Omental fat pad (tissue), 4 donors: ENCODE data around the gene SVIL. TPM values are rescaled to one million over a fixed set of nuclear protein-coding genes. Genes with fewer than 3 reads are reported as not detected.
"Not testable (repeated sequence)": the region's sequence is repeated elsewhere in the genome, so short reads cannot be mapped to it uniquely, and the experiment has no call there.

ENCODE experiments used
- ATAC-seq: fragments of 150-250 bp; one replicate; pipeline ENCODE4 v1.9.1; 2016; ENCODE audit warnings: mild to moderate bottlenecking, moderate library complexity; ENCODE audit not compliant: low FRiP score
- DNase-seq: peaks from one replicate; pipeline ENCODE4 v3.0.0-alpha.2; 2019; ENCODE audit warnings: low spot score
- total RNA-seq, 4 donors: library from RNA; depleted of rRNA; stranded (reverse); fragments of >200 nt; gene quantifications; one replicate each; pipeline ENCODE4 v1.1.0, GENCODE V29; 2016
- TF ChIP-seq, protein P1 (sequence below), 3 donors: fragments of 450-650 bp; IDR thresholded peaks; one replicate each; pipeline ENCODE4 v1.5.1; 2016 to 2017; ENCODE audit warnings: antibody characterized with exemption in 3 of 3, mild to moderate bottlenecking in 3 of 3, moderate library complexity in 2 of 3

Gene SVIL
- total RNA-seq, 4 donors from 2014 or later, result 22.8 to 44.4 (median 30.5) TPM

DNA sequence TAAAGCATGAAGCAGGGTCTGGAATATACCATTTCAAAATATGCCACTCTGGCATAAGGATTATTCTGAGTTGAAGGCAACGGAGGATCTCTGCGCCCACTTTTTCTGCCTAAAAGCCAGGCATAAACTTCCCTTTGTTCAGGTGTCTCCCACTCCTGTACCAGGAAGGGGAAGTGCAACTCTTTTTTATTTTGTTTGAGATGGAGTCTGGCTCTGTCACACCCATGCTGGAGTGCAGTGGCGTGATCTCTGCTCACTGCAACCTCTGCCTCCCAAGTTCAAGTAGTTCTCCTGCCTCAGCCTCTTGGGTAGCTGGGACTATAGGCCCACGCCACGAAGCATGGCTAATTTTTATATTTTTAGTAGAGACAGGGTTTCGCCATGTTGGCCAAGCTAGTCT is 18.2 kb downstream of the SVIL start:
- TF ChIP-seq, protein P1, sequence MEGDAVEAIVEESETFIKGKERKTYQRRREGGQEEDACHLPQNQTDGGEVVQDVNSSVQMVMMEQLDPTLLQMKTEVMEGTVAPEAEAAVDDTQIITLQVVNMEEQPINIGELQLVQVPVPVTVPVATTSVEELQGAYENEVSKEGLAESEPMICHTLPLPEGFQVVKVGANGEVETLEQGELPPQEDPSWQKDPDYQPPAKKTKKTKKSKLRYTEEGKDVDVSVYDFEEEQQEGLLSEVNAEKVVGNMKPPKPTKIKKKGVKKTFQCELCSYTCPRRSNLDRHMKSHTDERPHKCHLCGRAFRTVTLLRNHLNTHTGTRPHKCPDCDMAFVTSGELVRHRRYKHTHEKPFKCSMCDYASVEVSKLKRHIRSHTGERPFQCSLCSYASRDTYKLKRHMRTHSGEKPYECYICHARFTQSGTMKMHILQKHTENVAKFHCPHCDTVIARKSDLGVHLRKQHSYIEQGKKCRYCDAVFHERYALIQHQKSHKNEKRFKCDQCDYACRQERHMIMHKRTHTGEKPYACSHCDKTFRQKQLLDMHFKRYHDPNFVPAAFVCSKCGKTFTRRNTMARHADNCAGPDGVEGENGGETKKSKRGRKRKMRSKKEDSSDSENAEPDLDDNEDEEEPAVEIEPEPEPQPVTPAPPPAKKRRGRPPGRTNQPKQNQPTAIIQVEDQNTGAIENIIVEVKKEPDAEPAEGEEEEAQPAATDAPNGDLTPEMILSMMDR (IDR thresholded peaks at IDR 0.05), result no peak
- ATAC-seq (no peak), DNase-seq (no peak)

DNA sequence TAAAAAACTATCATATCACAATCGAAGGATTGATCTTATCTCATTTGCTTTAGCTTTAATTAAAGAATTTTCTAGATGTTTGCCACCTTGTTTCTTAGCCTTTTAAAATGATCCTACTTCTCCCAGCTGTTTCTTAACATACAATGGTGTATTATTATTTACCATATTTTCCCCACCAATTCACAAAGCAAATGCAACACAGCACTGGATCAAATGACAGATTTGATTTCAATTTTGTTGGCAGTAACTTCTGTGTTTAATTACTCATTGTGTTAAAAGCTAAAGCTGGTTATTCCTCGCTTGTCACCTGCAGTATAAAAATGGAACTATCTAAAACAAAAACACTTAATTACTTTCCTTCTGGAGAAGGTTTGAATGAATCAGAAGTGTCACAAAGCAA is 19.6 kb downstream of the SVIL start:
- DNase-seq (no peak), ATAC-seq (no peak)
- TF ChIP-seq, protein P1 (IDR thresholded peaks at IDR 0.05), result no peak

DNA sequence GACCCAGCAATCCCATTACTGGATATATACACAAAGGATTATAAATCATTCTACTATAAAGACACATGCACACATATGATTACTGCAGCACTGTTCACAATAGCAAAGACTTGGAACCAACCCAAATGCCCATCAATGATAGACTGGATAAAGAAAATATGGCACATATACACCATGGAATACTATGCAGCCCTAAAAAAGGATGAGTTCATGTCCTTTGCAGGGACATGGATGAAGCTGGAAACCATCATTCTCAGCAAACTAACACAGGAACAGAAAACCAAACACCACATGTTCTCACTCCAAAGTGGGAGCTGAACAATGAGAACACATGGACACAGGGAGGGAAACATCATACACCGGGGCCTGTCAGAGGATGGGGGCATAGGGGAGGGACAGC is 20.5 kb downstream of the SVIL start:
- ATAC-seq, DNase-seq: not testable (repeated sequence)

DNA sequence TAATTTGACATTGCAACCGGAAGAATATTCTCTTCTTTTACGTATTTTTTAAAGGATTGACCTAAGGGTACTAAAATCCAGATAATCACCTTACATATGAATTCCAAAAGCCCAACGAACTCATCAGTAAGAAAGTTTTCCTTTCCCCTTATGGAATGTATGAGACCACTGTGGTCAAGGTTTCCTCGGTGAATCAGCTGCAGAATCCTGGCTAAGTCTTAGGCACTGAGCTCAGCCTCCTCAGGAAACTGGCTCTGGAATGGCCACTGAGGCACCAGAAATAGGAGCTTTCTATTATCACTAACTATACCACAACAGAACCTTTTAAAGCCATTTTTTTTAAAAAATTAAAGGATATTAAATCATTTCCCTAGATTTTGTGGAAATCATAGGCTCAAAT is 21.0 kb downstream of the SVIL start:
- TF ChIP-seq, protein P1 (IDR thresholded peaks at IDR 0.05), result no peak
- no peak for DNase-seq
- ATAC-seq, result no peak

DNA sequence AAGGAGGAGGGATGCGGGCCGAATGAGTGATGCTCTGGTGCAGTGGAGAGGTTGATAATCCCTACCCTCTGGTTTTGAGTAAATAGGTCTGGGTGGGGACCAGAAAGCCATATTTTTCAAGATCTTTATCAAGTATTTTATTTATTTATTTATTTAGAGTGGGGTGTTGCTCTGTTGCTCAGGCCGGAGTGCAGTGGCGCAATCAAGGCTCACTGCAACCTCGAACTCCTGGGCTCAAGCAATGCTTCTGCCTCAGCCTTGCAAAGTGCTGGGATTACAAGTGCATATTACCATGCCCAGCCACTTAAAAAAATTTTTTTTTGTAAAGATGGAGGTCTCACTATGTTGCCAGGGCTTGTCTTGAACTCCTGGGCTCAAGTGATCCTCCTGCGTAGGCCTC is 21.6 kb downstream of the SVIL start:
- DNase-seq, result no peak
- TF ChIP-seq, protein P1 (IDR thresholded peaks at IDR 0.05), result no peak
- ATAC-seq, result no peak

DNA sequence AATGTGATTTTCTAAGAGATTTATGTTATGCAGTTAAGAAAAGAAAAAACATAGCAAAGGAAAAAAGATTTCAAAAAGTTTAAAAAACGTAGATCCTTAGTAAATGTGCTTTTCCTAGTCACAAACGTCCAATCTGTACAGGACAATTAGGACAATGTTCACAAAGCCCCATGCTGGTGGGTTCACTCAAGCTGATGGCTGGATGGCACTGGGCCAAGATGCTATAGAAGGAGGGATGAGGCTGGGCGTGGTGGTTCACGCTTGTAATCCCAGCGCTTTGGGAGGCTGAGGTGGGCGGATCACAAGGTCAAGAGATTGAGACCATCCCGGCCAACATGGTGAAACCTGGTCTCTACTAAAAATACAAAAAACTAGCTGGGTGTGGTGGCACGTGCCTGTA is 22.1 kb downstream of the SVIL start:
- DNase-seq, result no peak
- TF ChIP-seq, protein P1 (IDR thresholded peaks at IDR 0.05), result no peak
- ATAC-seq, result no peak

DNA sequence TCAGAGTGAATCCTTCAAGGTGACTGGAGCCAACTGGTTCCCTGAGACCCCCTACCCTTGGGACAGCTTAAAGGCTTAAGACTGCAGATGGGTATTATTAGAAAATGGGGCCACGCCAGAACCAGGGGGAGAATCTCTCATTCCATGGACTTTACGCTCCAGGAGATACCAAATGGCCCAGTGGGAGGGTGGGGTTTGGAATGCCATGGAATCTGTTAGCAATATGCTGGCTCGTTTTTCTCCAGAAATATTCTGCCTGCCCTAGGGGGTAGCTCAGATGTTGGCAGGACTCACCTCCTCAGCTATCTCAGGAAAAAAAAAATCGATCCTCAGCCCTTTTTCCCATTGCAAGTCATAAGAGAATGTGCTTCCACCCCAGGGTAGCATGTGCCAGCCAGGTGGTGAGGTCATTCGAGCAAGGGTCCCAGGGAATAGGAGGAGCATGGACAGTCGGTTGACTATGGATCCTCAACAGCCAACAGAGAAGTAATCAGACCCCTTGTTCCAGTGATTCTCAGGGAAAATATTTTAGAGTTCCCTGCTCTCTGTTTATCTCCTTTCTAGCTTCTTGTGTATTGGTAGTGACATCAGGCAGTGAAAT is 22.9 kb downstream of the SVIL start:
- TF ChIP-seq, protein P1 (IDR thresholded peaks at IDR 0.05), result no peak
- no peak for ATAC-seq
- DNase-seq, result no peak
